NCI-H2107 (cell line): ENCODE data around the gene SERINC2.

ENCODE experiments used
- DNase-seq: peaks from one replicate; lab custom pipeline; 2025; lab: John Stamatoyannopoulos, UW

The SERINC2 gene

GRCh38 chr1:31412732-31413404 is at the start of gene SERINC2:
Gene SERINC2, plus strand, starts transcription at chr1:31413213. Its CDS starts 53 bp downstream, at chr1:31413266.
- DNase-seq: peak; percentile 46

GRCh38 chr1:31364561-31365250 is 48.3 kb upstream of the SERINC2 start:
- DNase-seq: no peak

GRCh38 chr1:31366796-31367195 is 46.2 kb upstream of the SERINC2 start:
- no peak for DNase-seq

GRCh38 chr1:31368611-31369107 is 44.4 kb upstream of the SERINC2 start:
- DNase-seq: no peak

- DNase-seq: no peak
Observed at GRCh38 chr1:31370021-31370420, 43.0 kb upstream of the SERINC2 start.

GRCh38 chr1:31370565-31370964 is 42.4 kb upstream of the SERINC2 start:
- no peak for DNase-seq

GRCh38 chr1:31371121-31371959 is 41.7 kb upstream of the SERINC2 start:
- DNase-seq: no peak

GRCh38 chr1:31372051-31372450 is 41.0 kb upstream of the SERINC2 start:
- DNase-seq: no peak

GRCh38 chr1:31372751-31373055 is 40.3 kb upstream of the SERINC2 start:
- no peak for DNase-seq

GRCh38 chr1:31373056-31373896 is 39.7 kb upstream of the SERINC2 start, which contains the start of gene FABP3:
Gene FABP3, minus strand, starts transcription at chr1:31373076. Its CDS starts 62 bp downstream, at chr1:31373014.
- DNase-seq: peak; percentile 70

GRCh38 chr1:31373897-31374486 is 39.0 kb upstream of the SERINC2 start:
- no peak for DNase-seq

- no peak for DNase-seq
Observed at GRCh38 chr1:31374511-31375196, 38.4 kb upstream of the SERINC2 start.

- DNase-seq: no peak
Observed at GRCh38 chr1:31376375-31377134, 36.5 kb upstream of the SERINC2 start.

- no peak for DNase-seq
Observed at GRCh38 chr1:31377364-31377863, 35.6 kb upstream of the SERINC2 start.

- no peak for DNase-seq
Observed at GRCh38 chr1:31378001-31378400, 35.0 kb upstream of the SERINC2 start.

- DNase-seq: no peak
Observed at GRCh38 chr1:31380181-31380580, 32.8 kb upstream of the SERINC2 start.

- no peak for DNase-seq
Observed at GRCh38 chr1:31381394-31382294, 31.4 kb upstream of the SERINC2 start.

GRCh38 chr1:31382379-31382989 is 30.5 kb upstream of the SERINC2 start:
- no peak for DNase-seq
